GM12801 (cell line): ENCODE results near the gene DIPK1B.

Source experiments
- TF ChIP-seq, protein P1 (sequence below): IDR thresholded peaks from one replicate; pipeline ENCODE4 v1.5.1; 2011; ENCODE audit warnings: control low read depth; ENCODE audit not compliant: insufficient read length; ENCODE audit errors: extremely low read depth

Gene DIPK1B

DNA sequence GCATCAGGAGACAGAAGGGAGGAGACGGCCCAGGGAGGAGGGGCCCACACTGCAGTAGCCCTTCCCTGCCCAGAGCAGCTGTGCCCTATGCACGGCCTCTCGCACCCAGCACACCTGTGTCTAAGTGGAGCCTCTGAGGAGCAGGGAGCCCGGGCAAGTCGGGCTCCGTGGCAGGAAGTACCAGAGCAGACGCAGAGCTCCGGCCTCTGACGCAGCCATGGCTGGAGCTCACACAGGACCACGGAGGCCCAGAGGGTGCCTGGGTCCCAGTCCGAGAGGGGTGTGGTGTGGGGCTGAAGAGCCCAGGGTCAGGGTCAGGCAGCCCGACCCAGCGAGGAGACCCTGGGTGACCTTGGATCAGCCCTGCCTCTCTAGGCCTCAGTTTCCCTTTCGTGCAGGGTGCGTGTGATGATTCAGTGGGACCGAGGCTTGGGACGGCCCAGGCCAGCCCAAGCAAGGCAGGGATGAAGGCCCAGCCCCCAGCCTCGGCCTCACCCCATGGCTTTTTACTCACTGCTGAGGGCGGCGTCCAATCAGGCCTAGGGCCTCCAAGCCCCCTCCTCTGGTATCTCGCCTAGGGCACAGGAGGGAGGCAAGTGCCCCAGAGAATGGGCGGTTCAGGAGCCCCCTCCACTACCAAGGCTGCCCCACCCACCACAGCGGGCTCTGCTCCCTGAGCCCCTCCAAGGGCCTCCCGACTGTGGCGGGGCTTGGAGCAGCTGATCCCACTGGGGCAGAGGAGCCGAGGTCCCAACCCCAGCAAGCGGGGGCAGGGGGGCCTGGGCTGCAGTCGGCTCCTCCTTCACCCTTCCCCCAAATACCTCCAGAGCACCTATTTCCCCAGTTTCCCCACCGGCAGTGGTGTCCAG, 20.8 kb upstream of the DIPK1B start:
- TF ChIP-seq, protein P1, sequence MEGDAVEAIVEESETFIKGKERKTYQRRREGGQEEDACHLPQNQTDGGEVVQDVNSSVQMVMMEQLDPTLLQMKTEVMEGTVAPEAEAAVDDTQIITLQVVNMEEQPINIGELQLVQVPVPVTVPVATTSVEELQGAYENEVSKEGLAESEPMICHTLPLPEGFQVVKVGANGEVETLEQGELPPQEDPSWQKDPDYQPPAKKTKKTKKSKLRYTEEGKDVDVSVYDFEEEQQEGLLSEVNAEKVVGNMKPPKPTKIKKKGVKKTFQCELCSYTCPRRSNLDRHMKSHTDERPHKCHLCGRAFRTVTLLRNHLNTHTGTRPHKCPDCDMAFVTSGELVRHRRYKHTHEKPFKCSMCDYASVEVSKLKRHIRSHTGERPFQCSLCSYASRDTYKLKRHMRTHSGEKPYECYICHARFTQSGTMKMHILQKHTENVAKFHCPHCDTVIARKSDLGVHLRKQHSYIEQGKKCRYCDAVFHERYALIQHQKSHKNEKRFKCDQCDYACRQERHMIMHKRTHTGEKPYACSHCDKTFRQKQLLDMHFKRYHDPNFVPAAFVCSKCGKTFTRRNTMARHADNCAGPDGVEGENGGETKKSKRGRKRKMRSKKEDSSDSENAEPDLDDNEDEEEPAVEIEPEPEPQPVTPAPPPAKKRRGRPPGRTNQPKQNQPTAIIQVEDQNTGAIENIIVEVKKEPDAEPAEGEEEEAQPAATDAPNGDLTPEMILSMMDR, result no peak

- TF ChIP-seq, protein P1, result no peak
These were observed 19.9 kb upstream of the DIPK1B start for GRCh38 chr9:136692185-136693134.

- TF ChIP-seq, protein P1, result no peak
These were observed 19.3 kb upstream of the DIPK1B start for GRCh38 chr9:136693135-136693489.

- TF ChIP-seq, protein P1, result no peak
These were observed 18.7 kb upstream of the DIPK1B start for GRCh38 chr9:136693490-136694162.

- TF ChIP-seq, protein P1, result no peak
These were observed 18.1 kb upstream of the DIPK1B start for GRCh38 chr9:136694163-136694871.

DNA sequence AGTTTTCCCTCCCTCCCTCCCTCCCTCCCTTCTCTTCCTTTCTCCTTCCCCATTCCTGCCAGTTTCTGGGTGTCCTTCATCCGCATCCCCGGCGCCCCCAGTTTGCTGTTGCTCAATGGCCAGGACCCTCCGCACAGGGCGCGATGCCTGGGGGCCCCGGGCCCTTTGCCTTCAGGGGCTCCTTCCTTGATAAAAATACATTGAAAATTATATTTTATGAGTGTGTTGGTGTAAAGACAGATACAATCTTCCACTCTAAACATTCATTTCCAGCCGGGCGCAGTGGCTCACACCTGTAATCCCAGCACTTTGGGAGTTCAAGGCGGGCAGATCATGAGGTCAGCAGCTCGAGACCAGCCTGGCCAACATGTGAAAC, 17.5 kb upstream of the DIPK1B start:
- TF ChIP-seq, protein P1, result no peak
